ENCODE measurements around the gene PHF1. TPM values are rescaled to one million over a fixed set of nuclear protein-coding genes. Genes with fewer than 3 reads are reported as not detected.

The PHF1 gene
- total and polyA plus RNA-seq, 2 of the 13 experiments (the other 11 are each of a cell fraction or from before 2014, with no cell fraction given), result 25.4 to 61.9 TPM

- no peak for TF ChIP-seq CEBPZ (IDR thresholded peaks at IDR 0.05; ENCODE audit: low read length)
- TF ChIP-seq BRF2 (CRISPR knock-in tag; IDR thresholded peaks at IDR 0.05), result peak; percentile 84; the same call in 1 of the 2 replicates
- TF ChIP-seq BCL3 (CRISPR knock-in tag; IDR thresholded peaks at IDR 0.05), result peak; percentile 90
- TF ChIP-seq GATAD2A (CRISPR knock-in tag; IDR thresholded peaks at IDR 0.05), result peak; percentile 76
- peak; percentile 85 for TF ChIP-seq CREB1 (IDR thresholded peaks at IDR 0.05)
- TF ChIP-seq CREB1 (CRISPR knock-in tag; IDR thresholded peaks at IDR 0.05), result peak; percentile 92
- no peak for TF ChIP-seq ZMAT5 (CRISPR knock-in tag; IDR thresholded peaks at IDR 0.05; ENCODE audit: borderline replicate concordance, low read depth)
- peak; percentile 95; the same call in 1 of the 2 replicates for TF ChIP-seq ETV6 (CRISPR knock-in tag; conservative IDR thresholded peaks at IDR 0.05)
- TF ChIP-seq CBX5 (CRISPR knock-in tag; IDR thresholded peaks at IDR 0.05; ENCODE audit: borderline replicate concordance), result peak; percentile 81; the same call in 1 of the 2 replicates
- TF ChIP-seq HHEX (CRISPR knock-in tag; IDR thresholded peaks at IDR 0.05), result no peak
- 0 out of 2 replicates have a peak, but pooled peaks have one; percentile 53 for TF ChIP-seq PRDM15 (CRISPR knock-in tag; IDR thresholded peaks at IDR 0.05)
- TF ChIP-seq ZNF382 (CRISPR knock-in tag; IDR thresholded peaks at IDR 0.05; ENCODE audit: borderline replicate concordance), result no peak
- peak; percentile 55 for TF ChIP-seq ZNF225 (CRISPR knock-in tag; IDR thresholded peaks at IDR 0.05)
- TF ChIP-seq MIER2 (CRISPR knock-in tag; IDR thresholded peaks at IDR 0.05), result peak; percentile 29; the same call in 1 of the 2 replicates
- TF ChIP-seq ZNF256 (CRISPR knock-in tag; conservative IDR thresholded peaks at IDR 0.05), result no peak
- TF ChIP-seq ZNF589 (CRISPR knock-in tag; conservative IDR thresholded peaks at IDR 0.05), result peak; percentile 94; the same call in 1 of the 2 replicates
- peak; percentile 96; the same call in 1 of the 2 replicates for TF ChIP-seq KAT7 (CRISPR knock-in tag; IDR thresholded peaks at IDR 0.05; ENCODE audit: borderline replicate concordance)
Measured at GRCh38 chr6:33454009-33454946, 43.5 kb downstream of the PHF1 start, which contains the start of gene ZBTB9 (continued).
